GM23338 (cell line): ENCODE measurements around the gene NOTCH3. TPM values are rescaled to one million over a fixed set of nuclear protein-coding genes. Genes with fewer than 3 reads are reported as not detected.

Source experiments
- ATAC-seq: fragments of 200-7000 bp; cut with Tn5 transposase; 3 replicates; pipeline ENCODE4 v1.9.1; 2020
- DNase-seq: peaks from one replicate; pipeline ENCODE4 v3.0.0-alpha.2; 2015; ENCODE audit warnings: low spot score
- H2AFZ ChIP-seq: fragments of 200-600 bp; sonication (generic); 2 replicates; pipeline ENCODE4 v1.8.0; 2016; ENCODE audit warnings: antibody characterized with exemption, mild to moderate bottlenecking, moderate library complexity
- H3F3A ChIP-seq: fragments of 200-600 bp; sonication (generic); replicated peaks from 2 replicates; pipeline ENCODE4 v1.8.0; 2017; ENCODE audit warnings: antibody characterized with exemption, mixed run types, low read depth
- H3K27ac ChIP-seq: fragments of 200-600 bp; sonication (generic); 2 replicates; pipeline ENCODE4 v1.6.1; 2016; ENCODE audit warnings: low read depth
- H3K27me3 ChIP-seq: fragments of 200-600 bp; sonication (generic); 2 replicates; pipeline ENCODE4 v1.8.0; 2016; ENCODE audit warnings: mild to moderate bottlenecking, mixed run types, moderate library complexity; ENCODE audit not compliant: insufficient read depth
- H3K36me3 ChIP-seq: fragments of 200-600 bp; sonication (generic); 2 replicates; pipeline ENCODE4 v1.8.0; 2016; ENCODE audit warnings: mild to moderate bottlenecking; ENCODE audit not compliant: insufficient read depth
- H3K4me1 ChIP-seq: fragments of 200-600 bp; sonication (generic); 2 replicates; pipeline ENCODE4 v1.8.0; 2016; ENCODE audit warnings: mild to moderate bottlenecking, moderate library complexity; ENCODE audit not compliant: insufficient read depth
- H3K4me2 ChIP-seq: fragments of 200-600 bp; sonication (generic); 2 replicates; pipeline ENCODE4 v1.7.1; 2017; ENCODE audit warnings: mixed run types
- H3K4me3 ChIP-seq: fragments of 200-600 bp; sonication (generic); 2 replicates; pipeline ENCODE4 v1.6.1; 2016; ENCODE audit warnings: mixed run types
- H3K79me2 ChIP-seq: fragments of 200-600 bp; sonication (generic); replicated peaks from 2 replicates; pipeline ENCODE4 v1.8.0; 2017; ENCODE audit warnings: mild to moderate bottlenecking; ENCODE audit not compliant: insufficient read depth
- H3K9me2 ChIP-seq: fragments of 200-600 bp; sonication (generic); 2 replicates; pipeline ENCODE4 v1.8.0; 2017; ENCODE audit not compliant: insufficient read depth
- H4K20me1 ChIP-seq: fragments of 200-600 bp; sonication (generic); replicated peaks from 2 replicates; pipeline ENCODE4 v1.8.0; 2017; ENCODE audit warnings: mild to moderate bottlenecking; ENCODE audit not compliant: insufficient read depth
- H3K27ac Mint-ChIP-seq: 2 replicates; pipeline ENCODE4 v1.8.0; 2020; ENCODE audit warnings: inconsistent platforms, mild to moderate bottlenecking, moderate library complexity, mixed read lengths
- H3K27me3 Mint-ChIP-seq: 3 replicates; pipeline ENCODE4 v1.8.0; 2022; ENCODE audit warnings: low read depth, mild to moderate bottlenecking, moderate library complexity, mixed read lengths, inconsistent platforms; ENCODE audit not compliant: insufficient read depth, poor library complexity
- H3K36me3 Mint-ChIP-seq: 3 replicates; pipeline ENCODE4 v1.8.0; 2021; ENCODE audit warnings: low read depth, mild to moderate bottlenecking, inconsistent platforms, moderate library complexity, mixed read lengths
- H3K4me1 Mint-ChIP-seq: 3 replicates; pipeline ENCODE4 v1.8.0; 2020; ENCODE audit warnings: mild to moderate bottlenecking, inconsistent platforms, mixed read lengths
- H3K4me3 Mint-ChIP-seq: 3 replicates; pipeline ENCODE4 v1.8.0; 2021; ENCODE audit warnings: moderate library complexity, mild to moderate bottlenecking, inconsistent platforms, mixed read lengths
- H3K9me3 Mint-ChIP-seq: 3 replicates; pipeline ENCODE4 v1.8.0; 2020; ENCODE audit warnings: moderate library complexity, mild to moderate bottlenecking, inconsistent platforms, mixed read lengths
- CREB1 ChIP-seq: fragments of 250-450 bp; sonication (Bioruptor Pico); IDR thresholded peaks from 2 replicates; pipeline ENCODE4 v1.5.0; 2020; ENCODE audit warnings: low read depth, mild to moderate bottlenecking, moderate library complexity
- CTCF ChIP-seq, 2 experiments: fragments of 200-600 bp in 1 of 2; sonication (generic) in 1 of 2; conservative IDR thresholded peaks; 2 replicates each; pipeline versions ENCODE4 v1.5.1 to v1.6.1; 2016 to 2017; ENCODE audit warnings: antibody characterized with exemption in 2 of 2, low read depth in 2 of 2, mild to moderate bottlenecking in 2 of 2, moderate library complexity in 1 of 2
- EZH2 ChIP-seq: fragments of 200-600 bp; sonication (generic); IDR thresholded peaks from one replicate; pipeline ENCODE4 v1.8.0; 2017; ENCODE audit warnings: antibody characterized with exemption, mild to moderate bottlenecking, low read depth; ENCODE audit not compliant: unreplicated experiment
- EZH2phosphoT487 ChIP-seq: fragments of 200-600 bp; sonication (generic); IDR thresholded peaks from one replicate; pipeline ENCODE4 v1.8.1; 2018; ENCODE audit warnings: antibody characterized with exemption; ENCODE audit not compliant: unreplicated experiment
- NANOG ChIP-seq: IDR thresholded peaks from 2 replicates; pipeline ENCODE4 v1.6.1; 2016; ENCODE audit warnings: antibody characterized with exemption, borderline replicate concordance
- POLR2AphosphoS5 ChIP-seq: IDR thresholded peaks from 2 replicates; pipeline ENCODE4 v1.6.1; 2016; ENCODE audit warnings: antibody characterized with exemption, low read depth
- ZNF331 ChIP-seq: fragments of 250-450 bp; sonication (Bioruptor Pico); IDR thresholded peaks from 2 replicates; pipeline ENCODE4 v1.5.0; 2020; ENCODE audit warnings: low read depth, mild to moderate bottlenecking, moderate library complexity
- ZNF462 ChIP-seq: fragments of 250-450 bp; sonication (Bioruptor Pico); IDR thresholded peaks from 2 replicates; pipeline ENCODE4 v1.5.0; 2020; ENCODE audit warnings: mild to moderate bottlenecking, moderate library complexity
- polyA plus RNA-seq: library from polyadenylated mRNA; unstranded; fragments of >200 nt; fragmentation: Nextera tagmentation; extraction: Ambion mirVana; gene quantifications from 2 replicates; pipeline ENCODE4 v1.2.1, GENCODE V29; 2016
- total RNA-seq: library from RNA; depleted of rRNA; stranded (reverse); fragments of >200 nt; shearing (Covaris generic); gene quantifications from 2 replicates; pipeline ENCODE4 v1.2.3, GENCODE V29; 2014

NOTCH3 gene
- total and polyA plus RNA-seq, 2 experiments from 2014 or later, result 24.3 to 172 TPM

GRCh38 chr19:15222738-15223648 is 22.2 kb upstream of the NOTCH3 start:
- H3K27ac ChIP-seq, result peak overlapping the region; percentile 89
- H3K9me3 Mint-ChIP-seq, result peaks cover 2% of the 10 kb centered on the region; the same call in 2 of the 3 replicates
- peak overlapping the region; percentile 73 for H3K4me3 Mint-ChIP-seq
- peaks cover 9% of the 10 kb centered on the region; the same call in 2 of the 3 replicates for H3K4me1 Mint-ChIP-seq
- H3F3A ChIP-seq, result peaks cover 5% of the 10 kb centered on the region
- no peaks in the 10 kb centered on the region for H3K36me3 ChIP-seq
- peak; percentile 98 for DNase-seq
- H3K4me1 ChIP-seq, result peaks cover 8% of the 10 kb centered on the region; the same call in 1 of the 2 replicates
- peaks cover 13% of the 10 kb centered on the region for H3K27me3 Mint-ChIP-seq
- peak overlapping the region; percentile 57 for H3K4me3 ChIP-seq
- ATAC-seq, result peak; percentile 89
- no peaks in the 10 kb centered on the region for H3K79me2 ChIP-seq
- H4K20me1 ChIP-seq, result no peaks in the 10 kb centered on the region; the same call in 1 of the 2 replicates
- peak overlapping the region; percentile 82 for H2AFZ ChIP-seq
- no peaks in the 10 kb centered on the region for H3K27me3 ChIP-seq
- H3K4me2 ChIP-seq, result peak overlapping the region; percentile 91
- no peak for TF ChIP-seq ZNF331 (CRISPR knock-in tag)
- TF ChIP-seq CTCF (conservative IDR thresholded peaks at IDR 0.05; ENCODE audit: low read depth in 2 of 2), result peak in 1 of 2 experiments; percentile 21; a peak in 1 of 4 replicates
- TF ChIP-seq ZNF462 (CRISPR knock-in tag), result no peak
- no peak for TF ChIP-seq EZH2phosphoT487
- no peak for TF ChIP-seq EZH2
- no peak for TF ChIP-seq CREB1 (CRISPR knock-in tag)
- no peak for TF ChIP-seq NANOG
- peak; percentile 25; the same call in 1 of the 2 replicates for TF ChIP-seq POLR2AphosphoS5
- peaks cover 4% of the 10 kb centered on the region; the same call in 1 of the 3 replicates for H3K36me3 Mint-ChIP-seq
- peak overlapping the region; percentile 83 for H3K27ac Mint-ChIP-seq
- no peaks in the 10 kb centered on the region for H3K9me2 ChIP-seq
